Myocyte (in vitro differentiated cells): ENCODE data around the gene PRPSAP1. TPM values are rescaled to one million over a fixed set of nuclear protein-coding genes. Genes with fewer than 3 reads are reported as not detected.
"Not testable (repeated sequence)": the region's sequence is repeated elsewhere in the genome, so short reads cannot be mapped to it uniquely, and the experiment has no call there.

Experiments
- DNase-seq: peaks from one replicate; pipeline ENCODE4 v3.0.0-alpha.2; 2012; ENCODE audit warnings: low read depth
- total RNA-seq: library from RNA; depleted of rRNA; stranded (reverse); fragments of >200 nt; gene quantifications from 2 replicates; pipeline ENCODE4 v1.2.3, GENCODE V29; 2014

PRPSAP1 gene
- total RNA-seq, 1 donor from 2014 or later = 37.4 TPM

GRCh38 chr17:76360461-76360860 is 6.7 kb upstream of the PRPSAP1 start:
- no peak for DNase-seq

GRCh38 chr17:76359776-76360175 is 6.1 kb upstream of the PRPSAP1 start:
- DNase-seq = not testable (repeated sequence)

GRCh38 chr17:76359375-76359774 is 5.7 kb upstream of the PRPSAP1 start:
- DNase-seq = no peak

- DNase-seq = no peak
Observed at GRCh38 chr17:76357597-76358158, 4.0 kb upstream of the PRPSAP1 start.

- DNase-seq = no peak
Observed at GRCh38 chr17:76356803-76357456, 3.2 kb upstream of the PRPSAP1 start.

- no peak for DNase-seq
Observed at GRCh38 chr17:76354747-76355310, 1.1 kb upstream of the PRPSAP1 start.

GRCh38 chr17:76354317-76354729 is 607 bp upstream of the PRPSAP1 start:
- DNase-seq = no peak

- no peak for DNase-seq
Observed at GRCh38 chr17:76353004-76353598, 615 bp downstream of the PRPSAP1 start.

GRCh38 chr17:76351526-76352071 is 2.1 kb downstream of the PRPSAP1 start:
- no peak for DNase-seq

GRCh38 chr17:76350463-76350862 is 3.3 kb downstream of the PRPSAP1 start:
- DNase-seq = no peak

- not testable (repeated sequence) for DNase-seq
Observed at GRCh38 chr17:76346936-76347335, 6.8 kb downstream of the PRPSAP1 start.

- no peak for DNase-seq
Observed at GRCh38 chr17:76345377-76345974, 8.2 kb downstream of the PRPSAP1 start.

- no peak for DNase-seq
Observed at GRCh38 chr17:76343106-76343505, 10.6 kb downstream of the PRPSAP1 start.

GRCh38 chr17:76341301-76341700 is 12.4 kb downstream of the PRPSAP1 start:
- DNase-seq = no peak

GRCh38 chr17:76337413-76337777 is 16.3 kb downstream of the PRPSAP1 start:
- DNase-seq = peak; percentile 91

- DNase-seq = peak; percentile 43
Observed at GRCh38 chr17:76336756-76337412, 16.8 kb downstream of the PRPSAP1 start.

- no peak for DNase-seq
Observed at GRCh38 chr17:76335716-76336381, 17.9 kb downstream of the PRPSAP1 start.

- no peak for DNase-seq
Observed at GRCh38 chr17:76333673-76334505, 19.8 kb downstream of the PRPSAP1 start.

- no peak for DNase-seq
Observed at GRCh38 chr17:76331083-76331482, 22.6 kb downstream of the PRPSAP1 start.

GRCh38 chr17:76329664-76330063 is 24.1 kb downstream of the PRPSAP1 start:
- no peak for DNase-seq
